ENCODE data around the gene PPTC7. TPM values are rescaled to one million over a fixed set of nuclear protein-coding genes. Genes with fewer than 3 reads are reported as not detected.

The PPTC7 gene
- total and polyA plus RNA-seq, 2 of the 4 experiments (the other 2 are of a cell fraction) = 4.1 to 6.8 TPM

DNA sequence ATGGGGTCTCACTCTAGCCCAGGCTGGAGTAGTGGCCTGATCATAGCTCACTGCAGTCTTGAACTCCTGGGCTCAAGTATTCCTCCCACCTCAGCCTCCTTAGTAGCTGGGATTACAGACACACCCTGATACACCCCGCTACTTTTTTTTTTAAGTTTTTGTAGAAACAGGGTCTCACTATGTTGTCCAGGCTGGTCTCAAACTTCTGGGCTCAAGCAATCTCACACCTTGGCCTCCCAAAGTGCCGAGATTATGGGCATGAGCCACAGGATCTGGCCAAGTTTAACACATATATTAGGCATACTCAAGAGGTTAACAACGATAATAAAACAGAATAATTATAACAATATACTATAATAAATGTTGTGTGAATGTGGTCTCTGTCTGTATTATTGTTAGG lies 25.8 kb downstream of the PPTC7 start:
- Histone ChIP-seq H3K4me1 (ENCODE audit: control insufficient read depth, insufficient read depth, low read length) (peaks cover 8% of the 10 kb centered on the region), H3K4me3 (ENCODE audit: insufficient read depth, low read depth, low read length) (no peak overlapping the region), H3K9ac (ENCODE audit: low read depth, low read length) (no peak overlapping the region), H2BK5ac (ENCODE audit: low read depth, low read length, poor library complexity, severe bottlenecking) (no peak overlapping the region), H2AK5ac (ENCODE audit: low read depth, low read length) (no peak overlapping the region), H4K5ac (ENCODE audit: low read depth, low read length) (no peak overlapping the region), H2BK120ac (ENCODE audit: low read depth, low read length) (no peak overlapping the region), H3K36me3 (ENCODE audit: control insufficient read depth, insufficient read depth, low read length) (no peaks in the 10 kb centered on the region), H3K23ac (ENCODE audit: low read depth, low read length) (no peak overlapping the region), H2AK9ac (replicated peaks; ENCODE audit: low read depth, low read length, poor library complexity) (no peak overlapping the region), H3K4me2 (ENCODE audit: low read depth, low read length) (no peak overlapping the region), H3K79me1 (ENCODE audit: low read depth in 1 of 2, low read length in 2 of 2) (peaks cover 37 to 76% of the 10 kb centered on the region in 2 experiments), H3K9me1 (ENCODE audit: insufficient read depth, low read length) (no peaks in the 10 kb centered on the region), H3K9me3 (ENCODE audit: control insufficient read depth, insufficient read depth, low read length) (no peaks in the 10 kb centered on the region), H3K4ac (ENCODE audit: low read depth, low read length) (no peak overlapping the region), H3K18ac (ENCODE audit: low read depth, low read length) (no peak overlapping the region), H3K14ac (replicated peaks; ENCODE audit: low read depth, low read length) (no peak overlapping the region), H2AFZ (replicated peaks; ENCODE audit: low read length, poor library complexity) (no peak overlapping the region), H4K20me1 (ENCODE audit: insufficient read depth, low read length) (peaks cover 19% of the 10 kb centered on the region), H3K27me3 (ENCODE audit: control insufficient read depth, insufficient read depth, low read length) (no peaks in the 10 kb centered on the region), H3K27ac (ENCODE audit: insufficient read depth, low read length) (no peak overlapping the region), H4K8ac (ENCODE audit: low read depth in 2 of 2, low read length in 2 of 2) (no peak overlapping the region; a peak in 1 of 4 replicates), H2BK20ac (ENCODE audit: low read depth, low read length) (no peak overlapping the region), H4K91ac (ENCODE audit: insufficient read depth, low read depth, low read length) (no peak overlapping the region), H3K56ac (ENCODE audit: extremely low read depth, insufficient read depth, low read length) (no peak overlapping the region), H2BK15ac (ENCODE audit: low read depth, low read length) (no peak overlapping the region)
- no TSS peak for BruUV-seq (replicated peaks)
- TF ChIP-seq RFX5 (IDR thresholded peaks at IDR 0.05; ENCODE audit: low read depth, low read length) (no peak), NFE2L2 (IDR thresholded peaks at IDR 0.05; ENCODE audit: low read depth, low read length) (no peak), MAFK (IDR thresholded peaks at IDR 0.05; ENCODE audit: low read depth, low read length) (no peak), RAD21 (IDR thresholded peaks at IDR 0.05; ENCODE audit: low read length) (no peak), SMC3 (IDR thresholded peaks at IDR 0.05; ENCODE audit: low read depth, low read length) (no peak), MAZ (IDR thresholded peaks at IDR 0.05; ENCODE audit: borderline replicate concordance, low read depth, low read length) (no peak), POLR2A (IDR thresholded peaks at IDR 0.05; ENCODE audit: low read depth, low read length) (no peak), RCOR1 (IDR thresholded peaks at IDR 0.05; ENCODE audit: insufficient replicate concordance, low read length) (no peak), MXI1 (IDR thresholded peaks at IDR 0.05; ENCODE audit: borderline replicate concordance, low read depth, low read length) (no peak), FOS (IDR thresholded peaks at IDR 0.05; ENCODE audit: low read depth, low read length) (no peak), CHD1 (IDR thresholded peaks at IDR 0.05; ENCODE audit: low read depth, low read length) (no peak), CEBPB (IDR thresholded peaks at IDR 0.05; ENCODE audit: low read depth, low read length) (no peak)
- TF ChIP-seq, protein P1, sequence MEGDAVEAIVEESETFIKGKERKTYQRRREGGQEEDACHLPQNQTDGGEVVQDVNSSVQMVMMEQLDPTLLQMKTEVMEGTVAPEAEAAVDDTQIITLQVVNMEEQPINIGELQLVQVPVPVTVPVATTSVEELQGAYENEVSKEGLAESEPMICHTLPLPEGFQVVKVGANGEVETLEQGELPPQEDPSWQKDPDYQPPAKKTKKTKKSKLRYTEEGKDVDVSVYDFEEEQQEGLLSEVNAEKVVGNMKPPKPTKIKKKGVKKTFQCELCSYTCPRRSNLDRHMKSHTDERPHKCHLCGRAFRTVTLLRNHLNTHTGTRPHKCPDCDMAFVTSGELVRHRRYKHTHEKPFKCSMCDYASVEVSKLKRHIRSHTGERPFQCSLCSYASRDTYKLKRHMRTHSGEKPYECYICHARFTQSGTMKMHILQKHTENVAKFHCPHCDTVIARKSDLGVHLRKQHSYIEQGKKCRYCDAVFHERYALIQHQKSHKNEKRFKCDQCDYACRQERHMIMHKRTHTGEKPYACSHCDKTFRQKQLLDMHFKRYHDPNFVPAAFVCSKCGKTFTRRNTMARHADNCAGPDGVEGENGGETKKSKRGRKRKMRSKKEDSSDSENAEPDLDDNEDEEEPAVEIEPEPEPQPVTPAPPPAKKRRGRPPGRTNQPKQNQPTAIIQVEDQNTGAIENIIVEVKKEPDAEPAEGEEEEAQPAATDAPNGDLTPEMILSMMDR (conservative IDR thresholded peaks at IDR 0.05; ENCODE audit: low read depth, low read length) = no peak
- TF ChIP-seq, protein P2, sequence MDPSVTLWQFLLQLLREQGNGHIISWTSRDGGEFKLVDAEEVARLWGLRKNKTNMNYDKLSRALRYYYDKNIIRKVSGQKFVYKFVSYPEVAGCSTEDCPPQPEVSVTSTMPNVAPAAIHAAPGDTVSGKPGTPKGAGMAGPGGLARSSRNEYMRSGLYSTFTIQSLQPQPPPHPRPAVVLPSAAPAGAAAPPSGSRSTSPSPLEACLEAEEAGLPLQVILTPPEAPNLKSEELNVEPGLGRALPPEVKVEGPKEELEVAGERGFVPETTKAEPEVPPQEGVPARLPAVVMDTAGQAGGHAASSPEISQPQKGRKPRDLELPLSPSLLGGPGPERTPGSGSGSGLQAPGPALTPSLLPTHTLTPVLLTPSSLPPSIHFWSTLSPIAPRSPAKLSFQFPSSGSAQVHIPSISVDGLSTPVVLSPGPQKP (IDR thresholded peaks at IDR 0.05; ENCODE audit: borderline replicate concordance, low read depth, low read length) = no peak
- TF ChIP-seq, protein P3, sequence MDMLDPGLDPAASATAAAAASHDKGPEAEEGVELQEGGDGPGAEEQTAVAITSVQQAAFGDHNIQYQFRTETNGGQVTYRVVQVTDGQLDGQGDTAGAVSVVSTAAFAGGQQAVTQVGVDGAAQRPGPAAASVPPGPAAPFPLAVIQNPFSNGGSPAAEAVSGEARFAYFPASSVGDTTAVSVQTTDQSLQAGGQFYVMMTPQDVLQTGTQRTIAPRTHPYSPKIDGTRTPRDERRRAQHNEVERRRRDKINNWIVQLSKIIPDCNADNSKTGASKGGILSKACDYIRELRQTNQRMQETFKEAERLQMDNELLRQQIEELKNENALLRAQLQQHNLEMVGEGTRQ (IDR thresholded peaks at IDR 0.05; ENCODE audit: low read depth, low read length) = no peak
- DNase-seq = no peak
- no peak for ATAC-seq (ENCODE audit: low read depth)
- dilution Hi-C loops (cut with HindIII; ENCODE audit: low sequenced_read_pairs, unreplicated experiment) (no loop called here), in situ Hi-C loops (cut with MboI; ENCODE audit: low sequenced_read_pairs) (no loop called here), intact Hi-C loops (cut with micrococcal nuclease) (no loop called here)
- POLR2A ChIA-PET (ENCODE audit: unreplicated experiment) = no interaction called here
- no CpG with 5 or more reads among the region's 3 CpGs for WGBS, 2 experiments (ENCODE audit: extremely low coverage in 2 of 2, insufficient read length in 1 of 2)
- CTCF ChIA-PET = no interaction called here
